AG09319 (cell line): ENCODE data around the gene ADAMTSL3.
"Not testable (repeated sequence)": the region's sequence is repeated elsewhere in the genome, so short reads cannot be mapped to it uniquely, and the experiment has no call there.

Experiments used
- DNase-seq: peaks from one replicate; pipeline ENCODE4 v3.0.0-alpha.2; 2010; ENCODE audit warnings: low read depth; ENCODE audit errors: extremely low read depth
- CTCF ChIP-seq: IDR thresholded peaks from 2 replicates; pipeline ENCODE4 v1.5.1; 2011; ENCODE audit warnings: low read depth, mild to moderate bottlenecking, inconsistent platforms, low read length, moderate library complexity

Gene ADAMTSL3

GRCh38 chr15:84016371-84016770, 362.4 kb downstream of the ADAMTSL3 start:
- no peak for DNase-seq
- no peak for TF ChIP-seq CTCF

- TF ChIP-seq CTCF = no peak
- DNase-seq = no peak
Measured at GRCh38 chr15:84022516-84022915, 368.6 kb downstream of the ADAMTSL3 start.

- TF ChIP-seq CTCF = peak; percentile 67
- peak; percentile 5 for DNase-seq
Measured at GRCh38 chr15:84023636-84024035, 369.7 kb downstream of the ADAMTSL3 start.

- DNase-seq = no peak
- no peak for TF ChIP-seq CTCF
Measured at GRCh38 chr15:84033793-84034553, 380.1 kb downstream of the ADAMTSL3 start.

- no peak for DNase-seq
- peak; percentile 18 for TF ChIP-seq CTCF
Measured at GRCh38 chr15:84034578-84035398, 380.9 kb downstream of the ADAMTSL3 start.

- TF ChIP-seq CTCF = peak; percentile 38
- DNase-seq = no peak
Measured at GRCh38 chr15:84035399-84035766, 381.5 kb downstream of the ADAMTSL3 start.

GRCh38 chr15:84037301-84037700, 383.4 kb downstream of the ADAMTSL3 start:
- DNase-seq = no peak
- no peak for TF ChIP-seq CTCF

- DNase-seq = not testable (repeated sequence)
Measured at GRCh38 chr15:84042434-84043056, 388.6 kb downstream of the ADAMTSL3 start.
